Measurements from ENCODE around the gene KCNIP3.

The KCNIP3 gene

DNA sequence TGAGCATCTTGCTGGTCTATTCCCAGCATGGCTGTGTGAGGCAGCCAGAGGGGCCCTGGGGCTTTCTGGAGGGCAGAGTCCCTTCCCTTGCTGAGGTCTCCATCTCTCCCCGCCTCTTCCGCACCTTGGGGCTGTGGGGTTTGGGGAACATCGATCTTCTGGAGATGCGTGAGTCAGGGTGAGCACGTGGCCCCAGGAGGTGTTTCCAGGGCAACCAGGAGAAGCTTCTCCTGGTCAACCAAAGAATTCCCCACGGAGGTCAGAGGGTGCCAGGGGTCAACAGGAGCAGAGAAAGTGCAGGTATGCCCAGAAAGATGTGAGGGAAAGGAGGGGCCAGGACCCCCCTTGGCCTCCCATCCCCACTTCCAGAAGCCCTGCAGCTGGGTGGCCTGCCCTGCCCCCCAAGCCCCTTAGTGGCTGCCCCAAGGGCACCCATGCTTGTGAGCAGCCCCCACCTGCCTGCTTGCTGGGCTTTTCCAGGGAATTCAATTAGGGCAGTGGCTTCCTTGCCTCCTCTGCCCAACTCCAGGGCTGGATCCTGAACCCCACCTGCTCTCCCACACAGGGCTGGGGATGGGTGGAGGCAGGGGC lies 25.7 kb upstream of the KCNIP3 start:
- TF ChIP-seq, protein P1, sequence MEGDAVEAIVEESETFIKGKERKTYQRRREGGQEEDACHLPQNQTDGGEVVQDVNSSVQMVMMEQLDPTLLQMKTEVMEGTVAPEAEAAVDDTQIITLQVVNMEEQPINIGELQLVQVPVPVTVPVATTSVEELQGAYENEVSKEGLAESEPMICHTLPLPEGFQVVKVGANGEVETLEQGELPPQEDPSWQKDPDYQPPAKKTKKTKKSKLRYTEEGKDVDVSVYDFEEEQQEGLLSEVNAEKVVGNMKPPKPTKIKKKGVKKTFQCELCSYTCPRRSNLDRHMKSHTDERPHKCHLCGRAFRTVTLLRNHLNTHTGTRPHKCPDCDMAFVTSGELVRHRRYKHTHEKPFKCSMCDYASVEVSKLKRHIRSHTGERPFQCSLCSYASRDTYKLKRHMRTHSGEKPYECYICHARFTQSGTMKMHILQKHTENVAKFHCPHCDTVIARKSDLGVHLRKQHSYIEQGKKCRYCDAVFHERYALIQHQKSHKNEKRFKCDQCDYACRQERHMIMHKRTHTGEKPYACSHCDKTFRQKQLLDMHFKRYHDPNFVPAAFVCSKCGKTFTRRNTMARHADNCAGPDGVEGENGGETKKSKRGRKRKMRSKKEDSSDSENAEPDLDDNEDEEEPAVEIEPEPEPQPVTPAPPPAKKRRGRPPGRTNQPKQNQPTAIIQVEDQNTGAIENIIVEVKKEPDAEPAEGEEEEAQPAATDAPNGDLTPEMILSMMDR (conservative IDR thresholded peaks at IDR 0.05; ENCODE audit: low read length): no peak
- no peak for DNase-seq (ENCODE audit: low read depth)
- no peak overlapping the region for H3K4me3 ChIP-seq (ENCODE audit: low read length)

DNA sequence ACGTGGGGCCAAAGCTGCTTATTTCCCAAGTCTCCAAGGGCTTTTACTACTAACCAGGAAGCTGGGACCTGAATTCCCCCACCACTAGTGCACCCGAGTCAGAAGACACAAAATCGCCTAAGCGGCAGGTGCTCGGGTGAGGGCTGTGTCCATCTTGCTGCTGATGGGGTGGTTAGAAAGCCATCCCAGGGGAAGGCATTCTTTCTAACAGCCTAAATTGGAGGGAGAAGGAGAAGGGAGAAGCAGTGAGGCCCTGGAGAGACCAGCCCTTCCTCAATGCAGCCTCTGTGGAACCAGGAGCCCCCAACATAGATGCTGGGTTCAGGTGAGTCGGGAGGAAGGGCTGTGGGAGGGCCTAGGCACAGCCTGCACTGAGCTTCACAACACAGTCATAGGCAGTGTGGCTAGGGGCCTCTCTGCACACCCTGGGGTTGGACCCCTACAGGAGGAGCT lies 24.8 kb upstream of the KCNIP3 start:
- DNase-seq (ENCODE audit: low read depth): no peak
- no peak overlapping the region for H3K4me3 ChIP-seq (ENCODE audit: low read length)

DNA sequence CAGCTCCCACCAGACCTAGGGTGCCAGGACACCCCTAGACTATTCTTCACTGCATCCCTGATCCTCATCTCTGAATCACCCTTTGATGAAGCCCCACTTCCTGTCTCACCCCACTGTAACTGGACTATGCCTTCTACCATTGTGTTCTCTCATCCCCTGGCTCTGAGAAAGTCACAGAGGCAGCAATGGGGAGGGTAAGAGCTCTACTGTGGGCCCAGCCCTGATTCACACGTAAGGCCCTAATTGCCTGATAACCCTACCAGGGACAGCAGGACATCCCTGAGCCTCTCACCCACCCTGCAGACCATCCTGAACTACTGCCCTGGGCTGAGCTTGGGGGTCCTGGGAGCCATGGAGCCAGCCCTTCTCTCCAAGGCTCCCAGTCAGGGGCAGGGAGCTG lies 24.4 kb upstream of the KCNIP3 start:
- TF ChIP-seq, protein P1 (conservative IDR thresholded peaks at IDR 0.05; ENCODE audit: low read length): no peak
- H3K4me3 ChIP-seq (ENCODE audit: low read length): no peak overlapping the region
- DNase-seq (ENCODE audit: low read depth): no peak

More for the DNA sequence above, 24.8 kb upstream of the KCNIP3 start:
- TF ChIP-seq, protein P1 (conservative IDR thresholded peaks at IDR 0.05; ENCODE audit: low read length): no peak

DNA sequence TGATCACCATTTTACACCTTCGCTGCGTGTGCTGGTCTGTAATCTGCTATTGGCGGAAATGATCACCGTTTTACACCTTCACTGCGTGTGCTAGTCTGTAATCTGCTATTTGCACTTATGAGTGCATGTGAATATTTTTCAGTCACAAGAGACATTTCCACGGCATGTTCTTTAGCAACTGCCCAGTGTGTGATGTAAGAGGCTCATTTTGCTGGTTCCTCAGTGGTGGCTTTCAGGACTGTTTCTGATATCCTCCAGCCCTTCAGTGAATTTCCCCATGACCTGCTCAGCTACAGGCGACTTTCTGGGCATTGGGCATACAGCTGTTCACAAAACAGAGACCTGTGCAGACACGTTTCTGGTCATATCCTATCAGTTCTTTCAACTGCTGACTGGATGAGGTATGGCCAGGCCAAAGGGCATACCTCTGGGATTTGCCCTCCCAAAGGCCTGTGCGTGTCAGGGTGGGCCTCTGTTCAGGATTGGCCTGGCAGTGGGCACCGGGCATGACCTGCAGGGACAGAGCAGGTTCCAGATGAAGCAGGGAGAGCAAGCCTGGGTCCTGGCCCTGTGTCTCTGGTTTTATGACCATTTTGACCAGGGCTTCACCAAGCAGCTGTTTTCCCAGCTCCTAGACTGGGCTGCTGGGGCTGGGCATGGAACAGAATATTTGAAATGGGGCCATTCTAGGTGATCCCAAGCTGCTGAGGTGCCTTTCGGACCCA lies 23.4 kb upstream of the KCNIP3 start:
- TF ChIP-seq, protein P1 (conservative IDR thresholded peaks at IDR 0.05; ENCODE audit: low read length): no peak
- H3K4me3 ChIP-seq (ENCODE audit: low read length): no peak overlapping the region
- DNase-seq (ENCODE audit: low read depth): no peak

DNA sequence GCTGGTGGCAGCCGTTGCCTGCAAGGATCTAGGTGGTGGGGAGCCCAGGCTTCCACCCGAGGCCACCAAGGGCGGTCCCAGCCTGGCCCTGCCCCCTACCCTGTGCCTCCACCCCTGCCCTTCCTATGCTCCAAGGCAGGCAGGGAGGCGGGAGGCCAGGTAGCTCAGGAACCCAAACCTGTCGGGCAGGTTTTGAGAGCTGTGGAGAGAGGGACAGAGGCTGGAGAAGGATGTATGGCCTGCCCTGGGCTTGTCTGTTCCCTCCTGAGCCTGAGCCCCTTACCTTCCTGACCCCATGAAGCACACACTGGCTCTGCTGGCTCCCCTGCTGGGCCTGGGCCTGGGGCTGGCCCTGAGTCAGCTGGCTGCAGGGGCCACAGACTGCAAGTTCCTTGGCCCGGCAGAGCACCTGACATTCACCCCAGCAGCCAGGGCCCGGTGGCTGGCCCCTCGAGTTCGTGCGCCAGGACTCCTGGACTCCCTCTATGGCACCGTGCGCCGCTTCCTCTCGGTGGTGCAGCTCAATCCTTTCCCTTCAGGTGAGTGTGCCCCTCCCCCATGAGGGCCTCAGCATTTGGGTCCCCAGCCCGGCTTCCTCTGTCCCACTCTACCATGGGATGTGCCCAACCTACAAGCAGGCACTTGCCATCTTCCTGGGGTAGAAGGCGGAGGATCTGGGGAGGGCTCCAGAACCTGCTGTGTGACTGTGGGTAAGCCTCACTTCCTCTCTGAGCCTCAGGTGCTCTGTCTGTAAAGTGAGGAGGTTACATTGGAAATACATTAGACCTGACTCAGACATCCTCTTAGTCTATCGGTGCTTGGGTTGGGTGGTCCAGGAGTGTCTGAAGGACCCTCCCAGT lies 22.6 kb upstream of the KCNIP3 start, which contains the start of gene PROM2:
Gene PROM2, plus strand, starts transcription at position 159 of the 860 bp plus-strand sequence. Its CDS starts 137 bp downstream, at position 296.
- no peak within 1 kb of the TSS for H3K4me3 ChIP-seq (ENCODE audit: low read length)
- no peak for DNase-seq (ENCODE audit: low read depth)
- TF ChIP-seq, protein P1 (conservative IDR thresholded peaks at IDR 0.05; ENCODE audit: low read length): no peak

DNA sequence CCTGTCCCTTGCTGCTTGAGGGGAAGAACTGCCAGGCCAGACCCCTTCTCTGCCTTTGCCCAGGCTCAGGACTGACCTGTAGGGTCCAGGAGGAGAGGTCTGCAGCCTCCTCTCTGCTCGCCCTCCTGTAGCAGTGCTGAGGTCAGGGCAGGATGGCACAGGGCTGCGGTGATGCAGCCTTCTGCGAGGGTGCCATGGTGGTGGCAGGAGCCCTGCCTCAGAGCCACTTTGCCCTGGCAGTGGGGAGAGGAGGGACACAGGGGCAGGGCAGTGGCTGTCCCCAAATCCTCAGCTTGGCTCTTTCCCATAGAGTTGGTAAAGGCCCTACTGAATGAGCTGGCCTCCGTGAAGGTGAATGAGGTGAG lies 22.0 kb upstream of the KCNIP3 start:
- TF ChIP-seq, protein P1 (conservative IDR thresholded peaks at IDR 0.05; ENCODE audit: low read length): no peak
- no peak for DNase-seq (ENCODE audit: low read depth)
- H3K4me3 ChIP-seq (ENCODE audit: low read length): no peak overlapping the region

Measured in AG10803 (cell line).